Hepatocyte (in vitro differentiated cells): ENCODE results near the gene SEMA3D. TPM values are rescaled to one million over a fixed set of nuclear protein-coding genes. Genes with fewer than 3 reads are reported as not detected.
A peak's percentile ranks its signal among the peaks of the same experiment; 100 is the strongest.

Experiments used
- DNase-seq: peaks from one replicate; pipeline ENCODE4 v3.0.0-alpha.2; 2016; ENCODE audit warnings: low spot score
- H2AFZ ChIP-seq: fragments of 200-600 bp; sonication (generic); 2 replicates; pipeline ENCODE4 v1.6.0; 2016; ENCODE audit warnings: antibody characterized with exemption, mild to moderate bottlenecking
- H3K27ac ChIP-seq: fragments of 200-600 bp; sonication (generic); 2 replicates; pipeline ENCODE4 v1.5.1; 2016; ENCODE audit warnings: mild to moderate bottlenecking
- H3K27me3 ChIP-seq: fragments of 200-600 bp; sonication (generic); 2 replicates; pipeline ENCODE4 v1.6.1; 2016
- H3K36me3 ChIP-seq: fragments of 200-600 bp; sonication (generic); replicated peaks from 2 replicates; pipeline ENCODE4 v1.5.1; 2016; ENCODE audit warnings: low read depth; ENCODE audit not compliant: insufficient read depth
- H3K4me1 ChIP-seq: fragments of 200-600 bp; sonication (generic); 2 replicates; pipeline ENCODE4 v1.5.1; 2016; ENCODE audit warnings: mild to moderate bottlenecking, moderate library complexity; ENCODE audit not compliant: insufficient read depth
- H3K4me2 ChIP-seq: fragments of 200-600 bp; sonication (generic); 2 replicates; pipeline ENCODE4 v1.6.0; 2016
- H3K4me3 ChIP-seq: fragments of 200-600 bp; sonication (generic); 2 replicates; pipeline ENCODE4 v1.5.1; 2016; ENCODE audit warnings: mild to moderate bottlenecking
- H3K79me2 ChIP-seq: fragments of 200-600 bp; sonication (generic); 2 replicates; pipeline ENCODE4 v1.6.0; 2017; ENCODE audit warnings: mild to moderate bottlenecking
- H3K9me2 ChIP-seq: fragments of 200-600 bp; sonication (generic); replicated peaks from 2 replicates; pipeline ENCODE4 v1.6.0; 2017; ENCODE audit warnings: mild to moderate bottlenecking; ENCODE audit not compliant: insufficient read depth
- H3K9me3 ChIP-seq: fragments of 200-600 bp; sonication (generic); 2 replicates; pipeline ENCODE4 v1.5.1; 2016; ENCODE audit warnings: low read depth, mild to moderate bottlenecking
- H4K20me1 ChIP-seq: fragments of 200-600 bp; sonication (generic); 2 replicates; pipeline ENCODE4 v1.6.0; 2016; ENCODE audit warnings: mild to moderate bottlenecking; ENCODE audit not compliant: insufficient read depth, poor library complexity, severe bottlenecking
- EZH2 ChIP-seq: fragments of 200-600 bp; sonication (generic); IDR thresholded peaks from 2 replicates; pipeline ENCODE4 v1.6.1; 2016; ENCODE audit warnings: antibody characterized with exemption, mild to moderate bottlenecking, borderline replicate concordance
- EZH2phosphoT487 ChIP-seq: fragments of 200-600 bp; sonication (generic); IDR thresholded peaks from one replicate; pipeline ENCODE4 v1.6.1; 2018; ENCODE audit warnings: antibody characterized with exemption, mild to moderate bottlenecking, low read depth, moderate library complexity; ENCODE audit not compliant: unreplicated experiment, severe bottlenecking
- WGBS: methylation state at CpG from one replicate; pipeline ENCODE4 v1.1.6; 2016; ENCODE audit warnings: low lambda C conversion rate; ENCODE audit errors: missing lambda C conversion rate; 5-methylcytosine and 5-hydroxymethylcytosine counted together
- polyA plus RNA-seq: library from polyadenylated mRNA; unstranded; fragments of >200 nt; fragmentation: Nextera tagmentation; extraction: Ambion mirVana; gene quantifications from 2 replicates; pipeline ENCODE4 v1.2.1, GENCODE V29; 2016
- total RNA-seq: library from RNA; depleted of rRNA; stranded (reverse); fragments of >200 nt; gene quantifications from 2 replicates; pipeline ENCODE4 v1.2.3, GENCODE V29; 2014
- TF ChIP-seq, protein P1 (sequence below): fragments of 200-600 bp; sonication (generic); IDR thresholded peaks from 2 replicates; pipeline ENCODE4 v1.5.1; 2016; ENCODE audit warnings: antibody characterized with exemption, mild to moderate bottlenecking; ENCODE audit not compliant: poor library complexity

The SEMA3D gene
- total and polyA plus RNA-seq, 2 experiments from 2014 or later: 18.7 to 44.9 TPM

DNA sequence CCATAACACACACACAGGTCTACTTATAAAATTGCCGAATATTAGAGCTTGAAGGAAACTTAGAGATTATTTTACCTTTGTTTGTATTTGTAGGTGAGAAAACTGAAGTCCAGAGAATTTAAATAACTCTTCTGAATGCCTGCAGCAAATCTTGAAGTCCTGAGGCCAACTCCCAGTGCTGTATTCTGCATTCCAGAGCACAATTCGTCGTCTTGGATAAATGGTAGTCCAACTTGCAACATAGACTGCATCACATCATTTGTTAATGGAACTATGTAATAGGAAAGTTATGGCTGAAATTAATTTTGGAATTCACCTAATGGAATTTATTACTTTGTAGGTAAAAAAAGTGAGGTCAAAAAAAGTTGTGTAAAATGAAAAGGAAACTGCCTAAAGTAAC lies 37.3 kb upstream of the SEMA3D start:
- Histone ChIP-seq H3K4me1 (peaks cover 15% of the 10 kb centered on the region), H3K27ac (no peak overlapping the region), H3K9me3 (no peaks in the 10 kb centered on the region), H3K36me3 (no peaks in the 10 kb centered on the region), H3K4me2 (no peak overlapping the region), H3K27me3 (no peaks in the 10 kb centered on the region), H2AFZ (no peak overlapping the region), H3K79me2 (no peaks in the 10 kb centered on the region), H3K4me3 (no peak overlapping the region), H3K9me2 (no peaks in the 10 kb centered on the region), H4K20me1 (no peaks in the 10 kb centered on the region)
- TF ChIP-seq, protein P1, sequence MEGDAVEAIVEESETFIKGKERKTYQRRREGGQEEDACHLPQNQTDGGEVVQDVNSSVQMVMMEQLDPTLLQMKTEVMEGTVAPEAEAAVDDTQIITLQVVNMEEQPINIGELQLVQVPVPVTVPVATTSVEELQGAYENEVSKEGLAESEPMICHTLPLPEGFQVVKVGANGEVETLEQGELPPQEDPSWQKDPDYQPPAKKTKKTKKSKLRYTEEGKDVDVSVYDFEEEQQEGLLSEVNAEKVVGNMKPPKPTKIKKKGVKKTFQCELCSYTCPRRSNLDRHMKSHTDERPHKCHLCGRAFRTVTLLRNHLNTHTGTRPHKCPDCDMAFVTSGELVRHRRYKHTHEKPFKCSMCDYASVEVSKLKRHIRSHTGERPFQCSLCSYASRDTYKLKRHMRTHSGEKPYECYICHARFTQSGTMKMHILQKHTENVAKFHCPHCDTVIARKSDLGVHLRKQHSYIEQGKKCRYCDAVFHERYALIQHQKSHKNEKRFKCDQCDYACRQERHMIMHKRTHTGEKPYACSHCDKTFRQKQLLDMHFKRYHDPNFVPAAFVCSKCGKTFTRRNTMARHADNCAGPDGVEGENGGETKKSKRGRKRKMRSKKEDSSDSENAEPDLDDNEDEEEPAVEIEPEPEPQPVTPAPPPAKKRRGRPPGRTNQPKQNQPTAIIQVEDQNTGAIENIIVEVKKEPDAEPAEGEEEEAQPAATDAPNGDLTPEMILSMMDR: no peak
- no peak for TF ChIP-seq EZH2
- TF ChIP-seq EZH2phosphoT487: no peak
- DNase-seq: no peak
- 46% methylated on average over 3 of the region's 3 CpGs for WGBS

DNA sequence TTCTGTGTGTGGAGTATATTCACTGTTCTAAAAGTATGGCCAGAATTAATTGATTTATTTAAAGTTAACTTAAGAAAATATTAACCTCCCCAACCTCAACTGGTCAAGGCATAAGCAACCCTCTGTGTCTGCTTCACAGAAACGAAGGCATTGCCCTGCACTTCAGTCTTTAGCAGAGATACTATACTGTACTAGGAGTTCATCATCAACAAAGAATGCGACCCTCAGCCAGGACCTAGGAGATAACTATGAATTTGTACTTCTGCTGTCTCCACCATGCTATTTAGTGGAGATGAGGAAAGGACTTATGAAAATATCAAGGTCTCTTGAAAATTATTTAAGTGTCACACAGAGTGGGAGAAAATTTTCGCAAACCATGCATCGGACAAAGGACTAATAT lies 35.7 kb upstream of the SEMA3D start:
- Histone ChIP-seq H3K27ac (no peak overlapping the region), H3K4me2 (no peak overlapping the region), H3K4me3 (no peak overlapping the region), H3K9me3 (no peaks in the 10 kb centered on the region), H3K36me3 (no peaks in the 10 kb centered on the region), H3K27me3 (no peaks in the 10 kb centered on the region), H4K20me1 (no peaks in the 10 kb centered on the region), H2AFZ (no peak overlapping the region), H3K4me1 (peaks cover 15% of the 10 kb centered on the region), H3K9me2 (no peaks in the 10 kb centered on the region), H3K79me2 (no peaks in the 10 kb centered on the region)
- 84% methylated on average over 4 of the region's 4 CpGs for WGBS
- DNase-seq: no peak
- no peak for TF ChIP-seq EZH2phosphoT487
- no peak for TF ChIP-seq EZH2
- TF ChIP-seq, protein P1: no peak

DNA sequence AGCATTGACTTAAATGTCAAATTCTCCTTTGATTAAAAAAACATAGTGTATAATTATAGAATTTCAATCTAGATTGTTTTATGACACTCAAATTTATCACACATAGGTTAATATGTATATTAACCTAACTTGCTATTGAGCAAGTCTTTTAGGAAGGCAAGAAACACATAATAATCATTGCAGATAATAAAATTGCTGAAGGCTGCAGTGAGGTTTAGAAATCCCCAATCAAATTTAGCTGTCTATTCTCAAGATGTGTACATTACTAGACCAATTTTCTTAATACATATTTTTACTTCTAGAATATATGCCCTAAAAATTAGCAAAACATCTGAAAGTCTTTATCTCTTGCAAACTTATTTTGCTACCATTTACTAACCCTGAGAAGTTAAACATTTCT lies 34.9 kb upstream of the SEMA3D start:
- H3K27ac ChIP-seq: no peak overlapping the region
- no peak for DNase-seq

DNA sequence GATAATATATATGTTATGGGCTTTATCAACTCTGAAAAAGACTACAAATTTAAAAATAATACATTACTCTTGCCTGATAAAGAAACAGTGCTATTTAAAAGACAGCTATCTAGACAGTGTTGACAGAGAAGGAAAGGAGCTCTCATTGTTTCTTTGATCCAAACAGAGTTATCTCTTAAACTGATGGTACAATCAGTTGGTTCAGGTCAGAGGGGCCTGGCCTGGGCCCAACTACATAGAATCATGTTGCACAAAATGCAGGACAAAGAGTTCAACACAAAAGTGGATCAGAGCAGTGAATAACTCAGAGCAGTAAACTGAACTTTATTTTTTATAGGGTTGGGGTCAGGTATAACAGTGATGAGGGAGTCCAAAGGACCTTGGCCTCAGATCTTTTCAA lies 33.8 kb upstream of the SEMA3D start:
- Histone ChIP-seq H4K20me1 (no peaks in the 10 kb centered on the region), H3K27me3 (no peaks in the 10 kb centered on the region)

More for the DNA sequence above, 34.9 kb upstream of the SEMA3D start:
- no peaks in the 10 kb centered on the region for H3K9me3 ChIP-seq
- H3K36me3 ChIP-seq: no peaks in the 10 kb centered on the region
- no peaks in the 10 kb centered on the region for H3K27me3 ChIP-seq
- TF ChIP-seq, protein P1: no peak
- TF ChIP-seq EZH2phosphoT487 (no peak), EZH2 (no peak)
- H4K20me1 ChIP-seq: no peaks in the 10 kb centered on the region
- H3K79me2 ChIP-seq: no peaks in the 10 kb centered on the region
- H2AFZ ChIP-seq: no peak overlapping the region
- H3K9me2 ChIP-seq: no peaks in the 10 kb centered on the region
- peak overlapping the region; percentile 1 for H3K4me3 ChIP-seq
- H3K4me2 ChIP-seq: no peak overlapping the region
- H3K4me1 ChIP-seq: peaks cover 15% of the 10 kb centered on the region

More for the DNA sequence above, 33.8 kb upstream of the SEMA3D start:
- Histone ChIP-seq H3K36me3 (no peaks in the 10 kb centered on the region), H3K4me3 (no peak overlapping the region), H3K4me2 (no peak overlapping the region), H3K79me2 (no peaks in the 10 kb centered on the region), H3K27ac (no peak overlapping the region), H2AFZ (no peak overlapping the region), H3K9me3 (no peaks in the 10 kb centered on the region), H3K4me1 (peaks cover 8% of the 10 kb centered on the region), H3K9me2 (no peaks in the 10 kb centered on the region)
- no peak for TF ChIP-seq EZH2phosphoT487
- no peak for TF ChIP-seq EZH2
- TF ChIP-seq, protein P1: no peak
- no peak for DNase-seq
